ENCODE results near the gene HS1BP3.

Gene HS1BP3

DNA sequence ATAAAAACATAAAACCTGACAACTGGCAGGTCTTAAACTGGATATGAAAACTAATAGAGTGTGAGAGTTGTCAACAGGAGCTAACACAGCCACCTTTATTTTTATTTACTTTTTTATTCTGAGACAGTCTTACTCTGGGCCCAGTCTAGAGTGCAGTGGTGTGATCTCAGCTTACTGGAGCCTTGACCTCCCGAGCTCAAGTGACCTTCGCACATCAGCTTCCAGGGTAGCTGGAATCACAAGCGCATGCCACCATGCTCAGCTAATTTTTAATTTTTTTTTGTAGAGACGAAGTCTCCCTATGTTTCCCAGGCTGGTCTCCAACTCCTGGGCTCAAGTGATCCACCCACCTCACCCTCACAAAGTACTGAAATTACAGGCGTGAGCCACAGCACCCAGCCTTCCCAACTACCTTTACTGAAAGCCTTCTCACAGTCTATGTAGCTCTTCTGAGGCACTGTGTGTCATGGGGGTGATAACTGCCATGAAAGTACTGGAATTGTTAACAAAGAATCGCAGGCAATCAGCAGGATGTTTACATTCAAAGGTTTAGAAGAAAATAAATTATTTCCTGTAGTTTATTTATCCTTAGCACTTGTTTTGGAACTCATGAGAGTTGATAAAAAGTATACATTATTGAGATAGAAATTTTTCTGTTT, 40.3 kb upstream of the HS1BP3 start:
- TF ChIP-seq, protein P1, sequence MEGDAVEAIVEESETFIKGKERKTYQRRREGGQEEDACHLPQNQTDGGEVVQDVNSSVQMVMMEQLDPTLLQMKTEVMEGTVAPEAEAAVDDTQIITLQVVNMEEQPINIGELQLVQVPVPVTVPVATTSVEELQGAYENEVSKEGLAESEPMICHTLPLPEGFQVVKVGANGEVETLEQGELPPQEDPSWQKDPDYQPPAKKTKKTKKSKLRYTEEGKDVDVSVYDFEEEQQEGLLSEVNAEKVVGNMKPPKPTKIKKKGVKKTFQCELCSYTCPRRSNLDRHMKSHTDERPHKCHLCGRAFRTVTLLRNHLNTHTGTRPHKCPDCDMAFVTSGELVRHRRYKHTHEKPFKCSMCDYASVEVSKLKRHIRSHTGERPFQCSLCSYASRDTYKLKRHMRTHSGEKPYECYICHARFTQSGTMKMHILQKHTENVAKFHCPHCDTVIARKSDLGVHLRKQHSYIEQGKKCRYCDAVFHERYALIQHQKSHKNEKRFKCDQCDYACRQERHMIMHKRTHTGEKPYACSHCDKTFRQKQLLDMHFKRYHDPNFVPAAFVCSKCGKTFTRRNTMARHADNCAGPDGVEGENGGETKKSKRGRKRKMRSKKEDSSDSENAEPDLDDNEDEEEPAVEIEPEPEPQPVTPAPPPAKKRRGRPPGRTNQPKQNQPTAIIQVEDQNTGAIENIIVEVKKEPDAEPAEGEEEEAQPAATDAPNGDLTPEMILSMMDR (IDR thresholded peaks at IDR 0.05; ENCODE audit: borderline replicate concordance, insufficient read depth, low read depth, low read length), result no peak
- no peak overlapping the region for H3K4me3 ChIP-seq (ENCODE audit: low read depth, low read length)

DNA sequence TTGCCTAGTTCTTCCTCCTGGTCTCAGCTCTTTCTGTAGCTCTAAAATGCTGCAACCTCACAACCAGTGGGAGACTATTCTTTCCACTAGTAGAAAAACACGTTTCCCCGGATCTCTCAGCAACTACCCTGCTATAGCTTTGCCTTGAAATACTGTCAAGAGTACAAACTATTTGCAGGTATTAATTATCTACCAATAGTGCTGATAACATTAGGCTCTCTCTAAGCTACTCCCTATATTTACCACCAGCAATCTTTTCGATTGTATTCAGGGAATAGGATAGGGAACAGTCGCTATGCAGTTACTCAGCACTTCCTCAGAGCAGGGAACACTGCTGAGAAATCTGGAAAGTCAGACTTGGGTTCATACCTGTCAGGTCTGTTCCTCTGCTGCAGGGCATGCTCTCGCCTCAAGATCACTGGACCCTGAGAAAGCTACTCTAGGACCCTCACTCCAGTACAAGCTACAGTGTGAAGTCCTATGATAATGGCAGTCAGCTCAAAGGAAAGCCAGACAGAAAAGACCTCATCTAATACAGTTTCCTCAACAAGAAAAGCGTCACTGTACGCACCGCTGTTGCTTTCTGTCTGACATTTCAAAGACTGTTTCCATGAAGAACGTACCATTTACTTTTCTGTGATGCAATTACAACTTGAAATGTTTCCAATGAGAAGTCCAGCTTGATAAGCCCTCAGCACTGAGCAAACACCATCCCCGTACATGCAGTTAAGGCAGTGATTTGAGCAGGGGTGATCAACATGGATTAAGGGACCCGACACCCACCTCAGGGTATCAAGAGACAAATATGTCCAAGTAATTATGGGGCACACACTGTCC, 38.7 kb upstream of the HS1BP3 start:
- TF ChIP-seq, protein P1 (IDR thresholded peaks at IDR 0.05; ENCODE audit: borderline replicate concordance, insufficient read depth, low read depth, low read length), result no peak
- H3K4me3 ChIP-seq (ENCODE audit: low read depth, low read length), result no peak overlapping the region

- TF ChIP-seq, protein P1 (IDR thresholded peaks at IDR 0.05; ENCODE audit: borderline replicate concordance, insufficient read depth, low read depth, low read length), result no peak
- H3K4me3 ChIP-seq (ENCODE audit: low read depth, low read length), result no peak overlapping the region
Observed at GRCh38 chr2:20687260-20687832, 36.4 kb upstream of the HS1BP3 start.

DNA sequence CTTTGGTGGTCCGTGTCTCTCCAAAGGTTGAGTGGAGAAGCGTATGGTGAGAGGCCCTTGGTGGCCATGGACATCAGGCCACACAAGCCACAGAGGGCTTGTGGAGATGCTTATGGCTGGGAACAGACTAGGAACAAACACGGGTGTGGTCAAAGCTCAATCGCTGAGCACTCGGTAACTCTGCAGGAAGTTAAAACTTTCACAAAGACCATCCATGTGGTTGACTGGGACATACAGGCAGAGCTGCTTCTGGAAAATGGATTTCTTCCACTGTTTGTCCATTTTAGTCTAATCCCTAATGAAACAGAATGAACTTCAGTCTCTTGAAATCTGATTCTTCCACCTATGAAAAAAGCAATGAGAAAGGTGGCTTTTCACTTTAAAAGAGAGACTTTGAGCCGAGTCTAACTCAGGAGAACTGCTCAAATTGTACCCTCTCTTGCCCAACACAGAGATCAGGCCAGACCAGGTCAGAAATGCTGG, 33.7 kb upstream of the HS1BP3 start:
- TF ChIP-seq, protein P1 (IDR thresholded peaks at IDR 0.05; ENCODE audit: borderline replicate concordance, insufficient read depth, low read depth, low read length), result no peak

GRCh38 chr2:20682167-20682920, 31.4 kb upstream of the HS1BP3 start:
- H3K4me3 ChIP-seq (ENCODE audit: low read depth, low read length), result no peak overlapping the region

More for the DNA sequence above, 33.7 kb upstream of the HS1BP3 start:
- H3K4me3 ChIP-seq (ENCODE audit: low read depth, low read length), result no peak overlapping the region

GRCh38 chr2:20680744-20681375, 30.0 kb upstream of the HS1BP3 start:
- TF ChIP-seq, protein P1 (IDR thresholded peaks at IDR 0.05; ENCODE audit: borderline replicate concordance, insufficient read depth, low read depth, low read length), result no peak
- H3K4me3 ChIP-seq (ENCODE audit: low read depth, low read length), result no peak overlapping the region

More at GRCh38 chr2:20682167-20682920, 31.4 kb upstream of the HS1BP3 start:
- TF ChIP-seq, protein P1 (IDR thresholded peaks at IDR 0.05; ENCODE audit: borderline replicate concordance, insufficient read depth, low read depth, low read length), result peak; percentile 62
